ENCODE measurements around the gene KDELR3.

- TF ChIP-seq RAD21 (IDR thresholded peaks at IDR 0.05; ENCODE audit: low read depth) (no peak), MAX (IDR thresholded peaks at IDR 0.05) (no peak), TAF1 (IDR thresholded peaks at IDR 0.05; ENCODE audit: low read depth) (no peak), EP300 (IDR thresholded peaks at IDR 0.05; ENCODE audit: borderline replicate concordance) (no peak), YY1 (IDR thresholded peaks at IDR 0.05; ENCODE audit: low read depth) (no peak), ZBTB7A (IDR thresholded peaks at IDR 0.05; ENCODE audit: low read depth) (no peak), TCF12 (IDR thresholded peaks at IDR 0.05; ENCODE audit: low read depth) (no peak), CEBPB (IDR thresholded peaks at IDR 0.05) (no peak), FOXM1 (IDR thresholded peaks at IDR 0.05; ENCODE audit: borderline replicate concordance, low read depth) (no peak), TEAD4 (IDR thresholded peaks at IDR 0.05) (no peak), CREB1 (IDR thresholded peaks at IDR 0.05; ENCODE audit: low read depth) (no peak), REST (IDR thresholded peaks at IDR 0.05; ENCODE audit: low read depth) (no peak), NFIC (IDR thresholded peaks at IDR 0.05) (no peak)
These were observed 12.8 kb upstream of the KDELR3 start, which contains the start of gene KCNJ4 for GRCh38 chr22:38455076-38455529.

Data from Ishikawa (cell line).